Activated T-cell treated with anti-CD3 and anti-CD28 coated beads, Interleukin-2, amount 50 U/mL, for 48 hours (primary cell): Measurements from ENCODE around the gene STMN3.
A peak's percentile ranks its signal among the peaks of the same experiment; 100 is the strongest.

Experiments
- DNase-seq, 2 experiments: peaks; one replicate each; pipeline ENCODE4 v3.0.0-alpha.2; 2020

The STMN3 gene

GRCh38 chr20:63653041-63653973, at the start of gene STMN3:
STMN3 (minus strand) TSS chr20:63653424; CDS start chr20:63653345, 79 bp downstream.
- peak; percentile 77 to 82 for DNase-seq

- no peak for DNase-seq
Observed at GRCh38 chr20:63702036-63702665, 48.9 kb upstream of the STMN3 start.

GRCh38 chr20:63701329-63702035, 48.3 kb upstream of the STMN3 start:
- no peak for DNase-seq

GRCh38 chr20:63701051-63701328, 47.8 kb upstream of the STMN3 start:
- peak in 1 of 2 experiments; percentile 23 for DNase-seq

- peak in 1 of 2 experiments; percentile 25 for DNase-seq
Observed at GRCh38 chr20:63700199-63701050, 47.2 kb upstream of the STMN3 start.

- peak in 1 of 2 experiments; percentile 31 for DNase-seq
Observed at GRCh38 chr20:63699466-63700198, 46.4 kb upstream of the STMN3 start.

- DNase-seq, result peak; percentile 74 to 82
Observed at GRCh38 chr20:63698739-63699465, 45.7 kb upstream of the STMN3 start.

GRCh38 chr20:63697868-63698545, 44.8 kb upstream of the STMN3 start:
- peak in 1 of 2 experiments; percentile 24 for DNase-seq

- DNase-seq, result peak in 1 of 2 experiments; percentile 34
Observed at GRCh38 chr20:63697357-63697867, 44.2 kb upstream of the STMN3 start.

GRCh38 chr20:63696628-63697356, 43.6 kb upstream of the STMN3 start, which contains the start of gene TNFRSF6B:
TNFRSF6B (plus strand) TSS chr20:63696652; CDS start chr20:63696768, 116 bp downstream.
- peak in 1 of 2 experiments; percentile 53 for DNase-seq

- DNase-seq, result peak in 1 of 2 experiments; percentile 50
Observed at GRCh38 chr20:63696306-63696627, 43.0 kb upstream of the STMN3 start.

GRCh38 chr20:63695424-63696305, 42.4 kb upstream of the STMN3 start:
- peak in 1 of 2 experiments; percentile 27 for DNase-seq

- DNase-seq, result peak in 1 of 2 experiments; percentile 20
Observed at GRCh38 chr20:63694584-63695423, 41.6 kb upstream of the STMN3 start.

- DNase-seq, result no peak
Observed at GRCh38 chr20:63693733-63694583, 40.7 kb upstream of the STMN3 start.

GRCh38 chr20:63693083-63693732, 40.0 kb upstream of the STMN3 start:
- no peak for DNase-seq
